NK-92 treated with Interleukin-12 subunit alpha and Interleukin-12 subunit beta, amount 100 ng/mL, for 24 hours (cell line): ENCODE results near the gene BMAL1.

Source experiments
- DNase-seq: peaks from one replicate; lab custom pipeline; 2025; lab: John Stamatoyannopoulos, UW

BMAL1 gene

DNA sequence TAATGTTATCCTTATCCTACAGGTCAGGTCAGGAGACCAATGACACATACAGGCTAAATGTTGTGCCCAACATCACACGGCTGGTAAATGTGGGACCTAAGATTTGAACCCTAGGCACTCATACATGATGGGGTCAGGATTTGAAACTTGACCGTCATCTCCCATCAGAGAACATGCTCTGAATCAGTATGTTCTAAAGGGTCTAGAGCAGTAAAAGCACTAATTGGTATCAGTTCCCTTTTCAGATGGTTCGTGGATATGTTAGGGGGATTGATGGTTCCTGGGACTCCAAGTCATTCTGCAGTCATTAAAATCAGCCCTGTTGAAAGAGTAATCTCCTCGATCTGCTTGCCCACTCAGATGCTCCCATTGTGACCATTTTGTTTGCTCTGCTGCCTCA, 65.5 kb downstream of the BMAL1 start:
- no peak for DNase-seq

DNA sequence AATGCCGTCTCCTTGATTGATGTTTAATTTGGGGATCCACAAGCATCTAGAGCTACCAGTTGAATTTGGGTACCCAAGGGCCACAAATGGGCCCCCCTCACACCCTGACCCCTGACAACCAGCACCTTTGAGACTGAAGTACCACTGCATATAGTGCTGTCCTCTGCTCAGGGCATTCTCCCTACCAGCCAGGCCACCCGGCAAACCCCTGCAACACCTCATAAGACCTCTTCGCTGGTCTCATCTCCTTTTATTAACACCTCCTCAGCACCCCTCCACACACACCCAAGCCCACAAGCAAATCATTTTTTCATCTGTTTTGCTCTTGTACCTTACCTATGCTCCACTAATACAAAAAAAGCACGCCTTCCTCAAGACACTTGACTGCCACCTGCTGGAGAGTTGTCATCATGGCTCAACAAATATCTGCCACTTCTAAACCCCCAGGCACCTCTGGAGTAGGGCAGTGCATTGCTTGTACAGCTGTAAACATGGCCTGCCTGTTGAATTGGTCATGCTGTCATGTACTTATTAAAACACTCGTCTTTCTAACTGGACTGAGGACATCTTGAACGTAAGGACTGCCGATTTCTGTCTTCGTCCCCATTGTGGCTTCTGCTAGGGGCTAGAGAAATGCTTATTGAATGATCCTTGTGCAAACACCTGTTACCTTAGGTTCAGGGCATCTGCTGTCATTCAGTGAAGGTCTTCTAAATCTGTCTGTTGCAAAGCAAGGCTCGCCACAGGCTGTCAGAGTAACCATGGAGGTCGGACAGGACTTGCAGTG, 66.5 kb downstream of the BMAL1 start:
- DNase-seq = peak; percentile 40

DNA sequence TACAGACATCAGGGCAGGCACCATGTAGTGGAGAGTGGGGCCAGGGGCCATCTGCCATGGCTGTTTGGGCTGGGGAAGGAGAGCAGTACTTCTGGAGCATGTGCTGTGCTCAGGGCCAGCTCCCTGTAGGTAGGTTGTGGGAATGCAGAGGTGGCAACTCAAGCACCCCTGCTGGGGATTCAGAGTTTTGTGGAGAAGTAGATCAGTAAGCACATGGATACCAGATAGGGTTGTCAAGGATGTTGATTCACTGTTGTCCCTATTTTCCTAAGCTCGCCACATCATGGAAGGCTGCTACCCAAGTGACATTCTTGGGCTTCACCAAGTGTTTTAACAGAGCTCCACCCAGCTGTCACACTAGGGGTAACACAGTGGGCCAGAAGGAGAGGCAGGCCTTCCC, 67.2 kb downstream of the BMAL1 start:
- DNase-seq = no peak

DNA sequence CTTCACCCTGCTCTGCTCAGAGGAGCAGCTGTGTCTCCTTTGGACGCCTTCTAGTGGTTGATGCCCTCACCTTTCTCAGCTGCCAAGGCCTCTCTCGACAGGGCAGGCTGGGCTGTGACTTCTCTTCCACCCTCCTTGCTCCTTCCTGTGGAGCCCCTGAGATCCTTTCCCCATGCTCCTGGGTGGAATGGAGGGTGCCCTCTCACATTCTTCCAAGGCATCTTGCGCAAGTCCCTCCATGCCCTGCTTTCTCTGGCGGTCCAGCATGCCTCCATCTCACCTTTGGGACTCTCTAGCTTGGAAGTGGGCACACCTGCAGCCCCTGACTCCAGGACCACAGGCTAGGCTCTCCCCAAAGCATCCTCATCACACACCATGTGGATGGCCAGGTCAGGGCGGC, 68.9 kb downstream of the BMAL1 start:
- DNase-seq = no peak

DNA sequence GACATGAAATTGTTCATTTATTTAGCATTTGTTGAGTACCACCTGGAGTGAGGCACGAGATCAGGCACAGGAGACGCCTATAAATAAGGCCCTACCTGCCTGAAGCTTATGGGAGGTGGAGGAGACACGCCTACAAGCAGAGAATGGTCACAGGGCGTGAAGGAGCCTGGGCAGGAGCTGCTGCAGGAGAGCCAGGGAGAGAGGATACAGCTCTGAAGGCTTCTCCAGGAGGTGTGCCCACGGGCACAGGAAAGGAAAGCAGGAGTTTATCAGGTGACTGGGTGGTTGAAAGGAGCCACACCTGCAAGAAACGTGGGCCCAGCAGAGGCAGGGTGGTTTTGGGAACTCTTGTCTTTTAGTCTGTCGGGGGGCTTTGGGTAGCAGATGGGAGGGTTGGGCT, 70.3 kb downstream of the BMAL1 start:
- no peak for DNase-seq

DNA sequence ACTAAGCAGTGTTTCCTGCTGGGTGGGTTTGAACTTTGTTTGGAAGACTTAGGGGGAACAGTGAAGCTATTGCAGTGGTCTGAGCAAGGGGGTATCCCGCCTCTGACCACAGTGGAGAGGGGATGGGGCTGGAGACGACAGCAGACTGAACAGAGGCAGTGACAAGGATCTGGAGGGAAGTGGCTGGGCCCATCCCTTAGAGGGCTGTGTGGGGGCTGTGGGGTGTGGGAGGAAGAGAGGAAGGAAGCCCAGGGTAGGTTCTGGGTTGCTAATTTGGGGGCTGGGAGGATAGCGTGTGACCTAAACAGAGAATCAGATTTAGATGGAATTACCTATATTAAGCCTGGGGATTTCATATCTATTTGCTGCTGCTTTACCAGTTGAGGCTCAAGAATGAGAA, 70.7 kb downstream of the BMAL1 start:
- DNase-seq = no peak

DNA sequence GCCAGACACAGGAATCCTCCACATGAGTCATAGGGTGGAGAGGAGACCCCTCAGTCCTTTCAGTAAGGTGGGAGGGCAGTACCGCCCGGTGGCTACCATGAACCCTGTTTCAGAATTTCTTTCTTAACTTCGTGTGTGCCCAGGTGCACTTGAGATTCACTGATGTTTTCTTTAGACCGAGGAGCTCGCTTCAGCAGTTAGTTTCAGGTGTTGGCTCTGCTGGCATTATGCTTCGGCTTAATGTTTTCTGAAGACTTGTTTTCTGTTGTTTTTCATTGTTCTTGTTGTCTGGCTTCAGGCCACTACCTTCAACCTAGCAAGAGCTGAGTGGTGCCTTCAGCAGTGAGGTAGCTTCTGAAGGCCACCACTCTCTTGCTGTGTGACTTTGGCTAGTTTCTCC, 71.5 kb downstream of the BMAL1 start:
- no peak for DNase-seq

DNA sequence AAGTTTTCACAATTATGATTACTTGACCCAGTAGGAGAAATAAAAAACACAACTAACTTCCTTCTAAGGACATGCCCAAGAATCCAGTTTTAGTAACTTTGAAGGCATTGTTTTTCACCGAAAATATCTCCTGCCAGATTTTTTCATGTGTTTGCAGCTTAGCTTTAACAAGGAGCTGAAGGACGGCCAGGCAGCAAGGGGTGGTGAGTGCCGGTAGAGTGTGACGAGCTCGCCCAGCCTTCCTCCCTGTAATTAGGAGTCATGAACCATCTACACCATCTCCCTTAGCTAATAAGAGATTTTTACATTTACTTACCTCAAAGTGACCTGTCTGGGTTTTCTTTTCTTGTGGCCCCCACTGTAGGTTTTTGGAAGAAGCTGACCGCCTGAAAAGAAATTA, 72.0 kb downstream of the BMAL1 start:
- no peak for DNase-seq

DNA sequence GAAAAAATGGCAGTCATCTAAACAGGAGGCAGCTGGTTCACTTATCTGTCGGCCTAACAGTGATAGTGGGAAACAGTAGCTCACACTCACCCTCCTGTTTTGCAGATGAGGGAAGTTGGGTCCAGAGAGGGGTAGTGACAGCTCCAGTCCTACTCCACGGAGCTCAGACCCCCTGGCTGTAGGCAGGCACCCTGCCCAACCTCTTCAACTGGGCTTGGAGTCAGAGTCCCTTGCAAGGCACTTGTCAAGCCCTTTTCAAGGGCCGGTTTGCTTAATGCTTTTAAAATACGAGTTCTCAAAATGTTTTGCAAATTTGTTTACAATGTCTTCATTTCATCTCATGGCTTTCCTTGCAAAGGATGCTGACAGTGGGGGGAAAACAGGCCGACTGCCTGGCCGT, 75.1 kb downstream of the BMAL1 start:
- no peak for DNase-seq

DNA sequence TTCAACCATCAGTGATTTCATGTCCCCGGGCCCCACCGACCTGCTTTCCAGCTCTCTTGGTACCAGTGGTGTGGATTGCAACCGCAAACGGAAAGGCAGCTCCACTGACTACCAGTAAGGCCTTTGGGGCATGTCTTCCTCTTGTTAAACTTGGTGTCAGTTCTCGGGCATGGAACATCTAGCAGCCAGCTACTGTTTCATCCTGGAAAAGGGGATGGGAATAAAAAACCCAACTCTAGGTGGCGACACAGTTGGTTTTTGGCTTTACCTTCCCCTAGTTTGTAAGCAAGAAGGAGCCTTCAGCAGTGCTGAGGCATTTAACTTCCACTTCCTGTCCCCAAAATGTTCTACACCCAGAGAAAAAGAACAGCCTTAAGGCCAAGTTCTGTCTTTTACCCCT, 76.7 kb downstream of the BMAL1 start:
- no peak for DNase-seq

DNA sequence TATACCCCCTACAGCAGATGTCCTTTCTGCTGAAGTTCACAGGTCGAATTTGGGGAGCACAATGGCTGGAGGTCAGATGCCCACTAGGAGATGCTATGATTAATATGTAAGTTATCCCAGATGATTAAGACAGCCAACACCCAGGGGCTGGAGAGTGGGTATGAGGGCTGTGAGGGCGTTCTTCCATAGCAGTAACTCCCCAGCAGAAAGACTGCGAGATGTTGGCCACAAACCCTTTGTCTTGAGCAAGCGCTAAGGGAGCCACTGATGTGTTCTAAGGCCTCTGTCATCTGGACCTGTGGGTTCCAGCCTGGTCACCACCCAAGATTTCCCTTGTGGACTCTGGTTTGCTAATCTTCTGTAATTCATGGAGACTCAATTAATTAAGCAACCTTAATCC, 77.6 kb downstream of the BMAL1 start:
- DNase-seq = no peak

DNA sequence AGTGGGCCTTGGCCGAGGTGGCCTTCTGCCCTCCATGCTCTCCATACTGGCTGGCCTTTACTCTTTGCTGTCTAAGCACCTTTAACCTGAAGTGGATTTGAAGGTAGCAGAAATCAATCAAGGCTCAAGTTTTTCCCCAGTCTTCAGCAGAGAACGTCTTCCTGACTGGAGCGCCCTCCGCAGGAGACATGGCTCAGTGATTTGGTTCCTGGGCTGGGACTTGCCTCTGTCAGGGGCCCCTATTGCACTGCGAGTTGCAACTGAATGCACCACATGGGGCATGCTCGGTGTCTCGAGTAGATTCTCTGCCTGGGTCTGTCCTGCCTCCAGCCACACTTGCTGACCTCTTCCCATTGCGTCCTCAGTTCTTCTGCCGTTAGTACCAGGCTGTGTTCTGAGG, 79.6 kb downstream of the BMAL1 start:
- DNase-seq = no peak

DNA sequence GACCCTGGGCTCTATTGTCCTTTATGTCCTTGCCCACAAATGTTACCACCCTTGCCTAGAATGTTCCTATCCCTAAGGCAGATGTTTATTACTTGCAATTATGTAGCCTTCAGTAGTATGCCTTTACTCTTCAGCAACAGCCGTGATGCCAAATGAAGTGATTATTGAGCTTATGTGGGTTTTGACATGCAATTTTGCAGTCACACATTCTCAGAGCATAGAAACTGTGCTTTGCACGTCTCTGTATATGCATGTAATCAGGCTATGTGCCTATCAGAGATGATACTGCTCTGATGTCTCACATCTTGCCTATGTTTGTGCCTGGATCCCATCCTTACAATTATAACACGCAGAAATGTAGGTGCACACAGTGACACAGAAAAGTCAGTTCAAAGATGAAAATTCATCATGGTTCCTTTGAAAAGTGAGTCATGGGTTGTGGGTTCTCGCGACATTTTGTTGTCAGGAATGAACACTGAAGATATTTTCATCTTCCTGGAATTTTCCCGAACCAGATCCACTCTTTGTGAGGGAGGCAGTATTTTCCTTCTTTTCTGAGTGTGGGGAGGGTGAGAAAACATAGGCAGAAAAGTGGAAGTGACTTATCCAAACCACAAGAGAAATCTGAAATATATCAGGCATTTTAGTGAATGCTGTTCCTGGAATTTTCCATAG, 81.1 kb downstream of the BMAL1 start:
- DNase-seq = no peak

DNA sequence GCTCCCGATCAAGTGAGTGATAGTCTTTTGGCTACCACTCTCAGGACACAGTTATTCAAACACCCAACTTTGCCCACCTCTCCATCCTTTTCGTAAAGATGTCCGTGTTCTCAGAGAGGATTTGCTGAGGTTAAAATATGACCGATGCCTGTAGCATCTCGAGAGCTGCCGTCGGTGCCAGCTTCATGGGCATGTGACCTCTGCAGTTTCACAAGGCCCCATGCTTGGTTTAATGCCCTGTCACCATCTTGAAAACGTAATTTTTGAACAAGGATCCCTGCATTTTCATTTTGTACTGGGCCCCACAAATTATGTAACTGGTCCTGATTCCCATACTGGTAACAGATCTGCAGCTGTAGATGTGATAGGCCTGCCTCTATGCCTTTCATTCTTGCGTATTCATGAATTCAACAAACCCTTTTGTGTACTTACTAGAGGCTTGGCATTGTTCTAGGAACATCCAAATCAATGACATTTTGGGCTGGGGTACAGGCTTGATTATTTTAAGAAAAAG, 85.1 kb downstream of the BMAL1 start:
- DNase-seq = no peak

DNA sequence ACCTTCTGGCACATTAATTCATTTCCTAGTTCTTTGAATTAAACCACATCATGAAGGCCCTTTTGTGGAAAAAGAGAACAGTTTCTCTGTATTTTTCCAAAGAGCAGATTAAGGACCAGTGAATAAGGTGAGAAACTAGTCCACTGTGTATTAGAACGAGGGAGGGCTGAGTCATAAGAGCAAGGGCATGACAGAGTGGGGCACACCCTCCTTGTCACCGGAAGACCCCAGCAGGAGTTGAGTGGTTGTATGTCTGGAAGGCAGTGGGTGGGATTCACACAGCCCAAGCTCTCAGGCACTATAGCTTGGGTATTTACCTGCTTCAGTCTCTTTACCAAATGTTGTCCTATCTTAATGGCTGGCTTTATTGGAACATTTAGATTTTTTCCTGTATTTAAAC, 86.8 kb downstream of the BMAL1 start:
- DNase-seq = no peak

DNA sequence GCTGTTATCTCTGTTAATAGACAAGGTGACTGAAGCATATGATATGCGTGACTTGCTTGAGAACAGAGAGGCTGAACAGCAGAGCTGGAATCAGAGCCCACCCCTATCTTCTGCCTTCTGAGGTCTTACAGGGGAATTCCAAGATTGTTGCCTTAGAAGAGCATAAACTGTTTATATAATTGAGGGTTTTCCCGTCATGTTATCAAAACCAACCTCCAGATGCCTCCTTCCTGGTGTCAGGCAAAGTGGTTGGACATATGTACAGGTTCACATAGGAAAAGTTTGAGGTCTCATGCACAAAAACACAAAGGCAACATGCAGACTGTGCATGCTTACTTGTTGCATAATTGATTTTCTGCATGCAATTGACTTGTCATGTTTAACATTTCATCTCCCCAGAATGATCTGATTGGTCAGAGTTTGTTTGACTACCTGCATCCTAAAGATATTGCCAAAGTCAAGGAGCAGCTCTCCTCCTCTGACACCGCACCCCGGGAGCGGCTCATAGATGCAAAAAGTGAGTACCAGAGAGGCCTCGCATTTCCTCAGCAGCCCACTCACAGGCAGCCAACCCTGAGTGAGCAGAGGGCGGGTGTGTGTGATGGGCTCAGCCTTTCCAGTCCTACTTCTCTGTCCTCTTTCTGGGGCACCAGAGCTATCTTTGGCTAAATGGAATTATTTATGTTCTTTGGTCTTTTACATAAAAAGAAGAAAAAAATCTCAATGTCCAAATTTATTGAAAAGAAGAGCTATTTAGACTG, 88.9 kb downstream of the BMAL1 start:
- DNase-seq = no peak

DNA sequence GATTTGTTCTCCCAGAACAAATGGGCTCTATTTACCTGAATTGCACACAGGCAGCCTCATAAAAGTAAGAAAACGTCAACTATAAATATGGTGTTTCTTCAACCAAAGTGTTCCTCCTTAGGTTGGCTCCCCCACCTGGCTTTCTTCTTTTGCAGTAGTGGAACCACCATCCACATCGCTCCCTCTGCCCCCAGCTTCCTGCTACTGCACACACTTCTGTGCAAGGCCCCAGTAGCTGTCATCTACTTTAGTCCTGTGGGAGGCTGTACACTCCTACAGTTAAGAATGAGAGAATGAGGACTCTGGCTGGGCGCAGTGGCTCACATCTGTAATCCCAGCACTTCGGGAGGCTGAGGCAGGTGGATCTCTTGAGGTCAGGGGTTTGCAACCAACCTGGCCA, 89.5 kb downstream of the BMAL1 start:
- DNase-seq = no peak

DNA sequence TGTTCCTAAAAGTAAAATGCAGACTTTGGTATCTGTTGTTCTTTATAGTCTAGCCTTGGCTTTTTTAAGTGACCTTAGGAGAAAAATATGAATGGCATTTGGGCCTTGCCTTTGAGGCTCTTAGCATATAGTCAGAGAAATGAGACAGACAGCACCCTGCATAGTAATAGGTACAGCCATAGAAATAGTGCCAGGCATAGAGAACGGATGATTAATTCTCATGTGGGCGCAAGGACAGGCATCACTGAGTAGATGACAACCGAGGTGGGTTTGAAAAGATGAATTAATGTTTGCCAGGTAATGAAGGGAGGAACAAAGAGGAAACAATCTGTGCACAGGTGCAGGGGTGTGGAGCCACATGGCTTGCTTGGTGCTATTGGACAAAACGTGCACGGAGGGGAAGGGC, 90.5 kb downstream of the BMAL1 start:
- no peak for DNase-seq

DNA sequence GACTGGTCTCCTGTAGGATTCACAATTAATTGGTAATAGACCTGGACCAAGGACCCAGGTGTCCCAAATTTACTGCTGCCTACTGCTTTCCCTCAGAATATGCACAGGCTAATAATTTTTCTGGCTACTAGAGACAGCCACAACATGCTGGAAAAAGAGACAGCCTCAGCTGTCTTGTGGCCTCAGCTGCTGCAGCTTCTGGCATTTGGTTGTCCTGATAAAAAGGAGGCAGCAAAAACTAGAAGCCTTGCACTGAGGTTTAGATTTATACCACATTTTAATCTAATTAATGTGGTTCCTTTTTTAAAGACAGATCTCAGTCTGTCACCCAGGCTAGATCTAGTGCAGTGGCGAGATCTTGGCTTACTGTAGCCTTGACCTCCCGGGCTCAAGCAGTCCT, 95.6 kb downstream of the BMAL1 start:
- no peak for DNase-seq

DNA sequence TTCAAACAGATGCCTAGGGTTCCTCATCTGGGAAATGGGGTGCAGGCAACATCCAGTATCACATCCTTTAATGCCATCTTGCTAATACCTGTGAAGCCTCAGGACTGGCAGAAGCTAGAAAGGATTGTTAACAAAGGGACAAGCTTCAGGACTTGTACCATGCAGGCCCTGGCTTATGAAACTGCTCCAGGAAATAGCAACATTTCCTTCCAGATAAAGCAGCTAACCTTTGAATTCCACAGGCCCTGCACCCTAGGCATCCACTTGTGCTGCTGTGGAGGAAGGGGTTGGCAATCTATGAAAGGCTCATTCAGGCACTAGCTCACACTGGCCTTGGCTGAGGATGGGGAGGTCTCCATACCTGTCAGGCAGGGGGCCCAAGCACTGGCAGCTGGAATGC, 98.2 kb downstream of the BMAL1 start:
- no peak for DNase-seq

DNA sequence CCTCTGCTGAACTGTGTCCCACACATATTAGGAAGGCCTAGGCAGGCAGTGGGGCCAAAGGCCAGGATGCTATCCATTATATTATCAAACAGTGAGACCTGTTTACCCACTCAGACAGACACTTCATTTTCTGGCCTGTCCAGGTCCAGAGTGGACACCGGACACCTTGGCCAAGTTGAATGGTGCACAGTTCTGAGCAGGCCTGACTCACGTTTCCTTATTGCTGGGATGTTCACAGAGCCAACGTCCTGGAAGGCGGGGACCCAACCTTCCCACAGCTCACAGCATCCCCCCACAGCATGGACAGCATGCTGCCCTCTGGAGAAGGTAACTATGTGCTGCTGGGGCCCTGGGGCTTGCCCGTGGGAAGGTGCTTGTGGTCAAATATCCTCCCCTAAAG, 98.8 kb downstream of the BMAL1 start:
- DNase-seq = no peak

DNA sequence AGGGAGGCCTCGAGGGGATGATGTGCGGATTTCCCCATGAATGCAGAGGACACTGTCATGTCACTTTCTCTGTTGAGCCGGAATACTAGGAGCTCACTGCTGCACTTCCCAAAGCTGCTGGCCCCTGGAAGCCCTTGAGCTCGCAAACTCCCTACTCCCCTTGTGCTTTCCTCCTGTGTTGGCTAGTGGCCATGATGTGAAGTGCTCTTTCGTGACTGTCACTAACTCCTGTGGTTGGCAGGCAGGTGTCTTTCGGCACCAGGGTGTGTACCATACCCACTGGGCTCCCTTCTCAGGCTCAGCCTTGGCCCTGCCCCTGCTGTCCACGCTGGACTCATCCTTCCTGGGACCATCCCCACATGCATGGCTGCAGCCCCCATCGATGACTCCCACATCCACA, 99.2 kb downstream of the BMAL1 start:
- no peak for DNase-seq

DNA sequence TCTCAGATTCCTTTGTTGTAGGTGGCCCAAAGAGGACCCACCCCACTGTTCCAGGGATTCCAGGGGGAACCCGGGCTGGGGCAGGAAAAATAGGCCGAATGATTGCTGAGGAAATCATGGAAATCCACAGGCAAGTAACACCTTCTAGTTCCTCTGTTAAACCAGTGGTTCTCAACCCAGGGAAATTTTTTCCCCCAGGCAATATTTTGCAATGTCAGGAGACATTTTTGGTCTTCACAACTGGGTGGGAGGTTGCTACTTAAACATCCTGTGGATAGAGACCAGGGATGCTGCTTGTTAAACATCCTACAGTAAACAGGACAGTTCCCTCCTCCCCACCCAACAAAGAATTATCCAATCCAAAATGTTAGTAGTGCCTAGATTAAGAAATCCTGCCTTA, 100.7 kb downstream of the BMAL1 start:
- DNase-seq = no peak
